NK-92 treated with Interleukin-12 subunit alpha and Interleukin-12 subunit beta, amount 100 ng/mL, for 24 hours (cell line): ENCODE results near the gene GPR107.

Source experiments
- DNase-seq: peaks from one replicate; lab custom pipeline; 2025; lab: John Stamatoyannopoulos, UW

The GPR107 gene

GRCh38 chr9:130137081-130137640 is 83.5 kb downstream of the GPR107 start:
- DNase-seq: no peak

GRCh38 chr9:130137641-130138081 is 84.0 kb downstream of the GPR107 start:
- no peak for DNase-seq

GRCh38 chr9:130138171-130138653 is 84.5 kb downstream of the GPR107 start:
- DNase-seq: no peak

- no peak for DNase-seq
Observed at GRCh38 chr9:130138791-130139190, 85.1 kb downstream of the GPR107 start.

GRCh38 chr9:130139251-130139650 is 85.5 kb downstream of the GPR107 start:
- no peak for DNase-seq

GRCh38 chr9:130140706-130141105 is 87.0 kb downstream of the GPR107 start:
- DNase-seq: no peak

GRCh38 chr9:130142056-130142455 is 88.3 kb downstream of the GPR107 start:
- no peak for DNase-seq

- no peak for DNase-seq
Observed at GRCh38 chr9:130142641-130143040, 88.9 kb downstream of the GPR107 start.

- DNase-seq: no peak
Observed at GRCh38 chr9:130143279-130143893, 89.7 kb downstream of the GPR107 start.

- no peak for DNase-seq
Observed at GRCh38 chr9:130143958-130144366, 90.3 kb downstream of the GPR107 start.

- DNase-seq: no peak
Observed at GRCh38 chr9:130144703-130145102, 91.0 kb downstream of the GPR107 start.

- no peak for DNase-seq
Observed at GRCh38 chr9:130145658-130146057, 92.0 kb downstream of the GPR107 start.

GRCh38 chr9:130147198-130147597 is 93.5 kb downstream of the GPR107 start:
- DNase-seq: no peak

GRCh38 chr9:130147910-130148309 is 94.2 kb downstream of the GPR107 start:
- DNase-seq: no peak

- no peak for DNase-seq
Observed at GRCh38 chr9:130149031-130149430, 95.3 kb downstream of the GPR107 start.

GRCh38 chr9:130149654-130150286 is 96.1 kb downstream of the GPR107 start:
- no peak for DNase-seq

GRCh38 chr9:130150779-130151382 is 97.2 kb downstream of the GPR107 start:
- no peak for DNase-seq

GRCh38 chr9:130154816-130155215 is 101.1 kb downstream of the GPR107 start:
- DNase-seq: no peak

GRCh38 chr9:130155647-130156046 is 101.9 kb downstream of the GPR107 start:
- DNase-seq: no peak

GRCh38 chr9:130156672-130157071 is 103.0 kb downstream of the GPR107 start:
- no peak for DNase-seq

- DNase-seq: no peak
Observed at GRCh38 chr9:130157079-130157478, 103.4 kb downstream of the GPR107 start.

GRCh38 chr9:130158001-130158400 is 104.3 kb downstream of the GPR107 start:
- DNase-seq: no peak

- DNase-seq: no peak
Observed at GRCh38 chr9:130159057-130159456, 105.4 kb downstream of the GPR107 start.
